NCI-H1694 treated with DMSO at 0.1 percent for 48 hours (cell line): ENCODE results near the gene SYCP2L.
A peak's percentile ranks its signal among the peaks of the same experiment; 100 is the strongest.
"Not testable (repeated sequence)": the region's sequence is repeated elsewhere in the genome, so short reads cannot be mapped to it uniquely, and the experiment has no call there.

Experiments
- DNase-seq: peaks from one replicate; lab custom pipeline; 2025; lab: John Stamatoyannopoulos, UW

SYCP2L gene

GRCh38 chr6:10886691-10887502, at the start of gene SYCP2L:
TSS of gene SYCP2L (plus strand) at chr6:10887052. CDS start at chr6:10887127, 75 bp downstream.
- no peak for DNase-seq

DNA sequence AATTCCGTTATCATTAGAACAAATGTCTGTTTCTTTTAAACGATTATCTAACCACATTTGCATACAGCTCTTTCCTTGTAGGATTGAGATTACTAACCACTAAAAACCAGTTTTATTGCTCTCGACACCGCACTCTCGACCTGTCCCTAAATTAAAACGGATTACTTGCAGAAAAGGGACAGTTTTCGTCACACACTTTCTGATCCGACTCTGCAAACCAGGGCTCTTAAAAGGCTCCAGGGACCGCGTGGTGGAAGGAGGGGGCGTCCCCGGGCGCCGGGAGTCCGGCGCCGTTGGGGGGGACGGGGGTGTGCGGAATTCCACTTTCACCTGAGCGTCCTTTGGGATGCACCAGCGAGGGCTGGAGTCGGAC, 49.2 kb upstream of the SYCP2L start:
- DNase-seq = no peak

- DNase-seq = peak; percentile 36
Observed at GRCh38 chr6:10837995-10838793, 48.7 kb upstream of the SYCP2L start, which contains the start of gene MAK. TSS of gene MAK (minus strand) at chr6:10838539. CDS start at chr6:10830648, 7,891 bp downstream.

DNA sequence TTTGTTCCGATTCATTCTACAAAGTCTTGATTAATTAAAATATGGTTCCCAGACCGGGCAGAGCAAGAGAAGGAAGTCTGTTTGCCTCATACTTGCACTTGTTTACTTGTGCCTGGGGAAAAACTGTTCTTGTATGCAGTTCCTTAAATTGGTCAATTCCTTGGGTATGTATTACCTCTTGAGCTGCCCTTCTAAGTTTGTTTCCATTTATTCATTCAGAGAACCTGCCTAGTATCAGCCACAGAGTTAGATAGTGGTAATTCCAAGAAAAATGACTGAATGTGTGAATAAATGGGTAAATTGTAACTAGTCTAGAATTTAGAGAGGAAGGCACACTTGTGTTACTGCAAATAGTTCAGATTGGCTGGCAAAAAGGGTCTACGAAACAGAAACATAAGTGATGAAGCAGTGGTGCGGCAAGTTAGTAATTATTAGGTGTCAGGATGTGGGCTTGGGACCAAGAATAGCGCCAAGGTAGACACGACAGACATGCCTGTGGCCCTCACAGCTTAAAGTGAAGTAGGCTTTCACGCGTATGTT, 48.0 kb upstream of the SYCP2L start:
- DNase-seq = no peak

- no peak for DNase-seq
Observed at GRCh38 chr6:10843554-10843953, 43.3 kb upstream of the SYCP2L start.

DNA sequence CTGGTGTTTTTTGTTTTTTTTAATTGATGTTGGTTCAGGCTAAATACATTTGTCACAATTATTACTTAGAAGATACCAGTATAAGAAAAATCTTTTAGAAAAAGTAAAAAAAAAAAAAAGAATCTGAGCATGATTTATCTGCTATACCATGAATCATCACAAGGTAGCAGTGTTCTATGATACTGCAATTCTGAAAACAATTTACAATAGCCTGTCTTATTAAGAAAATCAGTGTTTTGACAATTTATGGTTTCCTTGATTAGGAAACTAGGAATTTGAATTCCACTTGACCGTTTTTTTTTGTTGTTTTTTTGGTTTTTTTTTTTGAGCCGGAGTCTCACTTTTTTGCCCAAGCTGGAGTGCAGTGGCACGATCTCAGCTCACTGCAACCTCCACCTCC, 39.2 kb upstream of the SYCP2L start:
- DNase-seq = no peak

DNA sequence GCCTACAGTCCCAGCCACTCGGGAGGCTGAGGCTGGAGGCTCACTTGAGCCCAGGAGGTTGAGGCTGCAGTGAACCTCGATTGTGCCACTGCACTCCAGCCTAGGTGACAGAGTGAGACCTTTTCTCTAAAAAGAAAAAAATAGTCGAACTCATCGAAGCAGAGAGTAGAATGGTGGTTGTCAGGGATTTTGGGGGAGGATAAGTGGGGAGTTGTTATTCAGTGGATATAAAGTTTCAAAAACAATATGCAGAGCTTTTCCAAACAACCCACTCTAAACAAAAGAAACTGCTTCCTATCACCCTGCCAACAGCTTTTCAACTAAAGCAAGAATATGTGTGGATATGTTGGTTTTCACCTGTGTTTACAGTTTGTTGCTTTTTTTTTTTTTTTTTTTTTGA, 37.0 kb upstream of the SYCP2L start:
- no peak for DNase-seq

- DNase-seq = no peak
Observed at GRCh38 chr6:10850728-10851127, 36.1 kb upstream of the SYCP2L start.

DNA sequence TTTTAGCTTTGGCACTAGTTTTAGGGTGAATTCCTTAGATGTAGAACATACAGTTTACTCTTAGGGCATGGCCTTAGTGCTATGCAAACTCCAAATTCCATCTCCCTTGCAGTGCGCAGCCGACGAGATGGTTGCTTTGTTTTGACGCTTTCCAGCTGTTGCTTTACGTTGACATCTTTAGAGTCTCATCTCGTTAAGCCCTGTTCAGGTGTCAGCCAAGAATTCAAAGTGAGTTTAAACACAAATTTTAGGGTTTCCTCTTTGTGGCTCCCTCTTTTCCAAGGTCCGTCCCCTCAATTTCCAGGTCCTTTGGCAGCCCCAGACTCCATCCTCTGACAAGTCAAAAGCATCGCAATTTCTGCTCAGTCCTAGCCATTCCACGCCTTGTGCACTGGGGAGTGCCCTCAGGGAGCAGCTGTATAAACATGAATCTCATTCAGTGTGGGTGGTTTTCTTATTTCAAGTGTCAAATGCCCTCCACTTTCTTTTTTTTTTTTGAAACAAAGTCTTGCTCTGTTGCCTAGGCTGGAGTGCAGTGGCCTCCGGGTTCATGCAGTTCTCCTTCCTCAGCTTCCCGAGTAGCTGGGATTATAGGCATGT, 34.4 kb upstream of the SYCP2L start:
- DNase-seq = no peak

GRCh38 chr6:10853849-10854300, 33.0 kb upstream of the SYCP2L start:
- not testable (repeated sequence) for DNase-seq

- DNase-seq = no peak
Observed at GRCh38 chr6:10854922-10855632, 31.8 kb upstream of the SYCP2L start.

GRCh38 chr6:10857259-10857658, 29.6 kb upstream of the SYCP2L start:
- DNase-seq = no peak

GRCh38 chr6:10861086-10861485, 25.8 kb upstream of the SYCP2L start:
- no peak for DNase-seq

GRCh38 chr6:10862361-10862760, 24.5 kb upstream of the SYCP2L start:
- no peak for DNase-seq

GRCh38 chr6:10863031-10863430, 23.8 kb upstream of the SYCP2L start:
- not testable (repeated sequence) for DNase-seq

DNA sequence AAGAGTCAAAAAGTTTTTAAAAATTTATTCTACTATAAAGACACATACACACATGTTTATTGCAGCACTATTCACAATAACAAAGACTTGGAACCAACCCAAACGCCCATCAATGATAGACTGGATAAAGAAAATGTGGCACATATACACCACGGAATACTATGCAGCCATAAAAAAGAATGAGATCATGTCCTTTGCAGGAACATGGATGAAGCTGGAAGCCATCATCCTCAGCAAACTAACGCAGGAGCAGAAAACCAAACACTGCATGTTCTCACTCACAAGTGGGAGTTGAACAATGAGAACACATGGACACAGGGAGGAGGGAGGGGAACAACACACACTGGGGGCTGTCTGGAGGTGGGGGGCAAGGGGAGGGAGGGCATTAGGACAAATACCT, 20.1 kb upstream of the SYCP2L start:
- not testable (repeated sequence) for DNase-seq

- DNase-seq = no peak
Observed at GRCh38 chr6:10867952-10868351, 18.9 kb upstream of the SYCP2L start.

DNA sequence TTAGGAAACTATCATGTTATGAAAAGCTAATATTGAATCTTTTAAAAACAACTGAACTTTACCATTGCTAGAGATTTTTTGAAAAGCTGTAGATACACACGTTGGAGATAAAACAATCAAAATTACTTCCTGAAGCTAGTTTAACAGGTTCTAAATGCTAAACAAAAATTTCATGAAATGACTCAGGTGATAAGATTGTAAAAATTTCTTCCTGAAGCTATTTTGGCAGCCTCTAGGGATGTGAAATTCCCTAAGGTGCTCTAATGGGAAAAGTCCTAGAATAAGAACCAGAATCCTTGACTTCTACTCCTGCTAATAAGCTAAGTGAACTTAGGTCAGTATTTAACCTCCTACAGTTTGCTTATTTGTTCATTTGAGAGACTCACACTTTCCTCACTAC, 13.5 kb upstream of the SYCP2L start:
- no peak for DNase-seq

- no peak for DNase-seq
Observed at GRCh38 chr6:10874207-10874606, 12.6 kb upstream of the SYCP2L start.

DNA sequence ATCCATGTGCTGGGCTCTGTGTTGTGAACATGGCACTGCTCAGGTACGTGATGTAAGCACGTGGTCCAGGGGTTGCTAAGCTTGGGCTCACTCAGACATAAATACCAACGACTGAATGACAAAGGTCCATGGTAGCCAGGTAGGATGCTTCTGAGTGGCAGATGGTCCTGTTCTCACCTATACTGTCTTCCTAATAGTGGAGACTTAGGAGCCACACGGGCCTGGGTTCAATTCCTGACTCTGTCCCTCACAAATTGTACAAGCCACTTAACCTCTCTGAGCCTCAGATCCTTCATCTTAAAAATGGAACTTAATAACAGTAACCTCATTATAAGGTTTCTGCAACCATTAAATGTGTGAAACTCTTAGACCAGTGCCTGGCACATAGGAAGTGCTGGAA, 11.8 kb upstream of the SYCP2L start:
- DNase-seq = no peak

GRCh38 chr6:10877012-10877411, 9.8 kb upstream of the SYCP2L start:
- no peak for DNase-seq

DNA sequence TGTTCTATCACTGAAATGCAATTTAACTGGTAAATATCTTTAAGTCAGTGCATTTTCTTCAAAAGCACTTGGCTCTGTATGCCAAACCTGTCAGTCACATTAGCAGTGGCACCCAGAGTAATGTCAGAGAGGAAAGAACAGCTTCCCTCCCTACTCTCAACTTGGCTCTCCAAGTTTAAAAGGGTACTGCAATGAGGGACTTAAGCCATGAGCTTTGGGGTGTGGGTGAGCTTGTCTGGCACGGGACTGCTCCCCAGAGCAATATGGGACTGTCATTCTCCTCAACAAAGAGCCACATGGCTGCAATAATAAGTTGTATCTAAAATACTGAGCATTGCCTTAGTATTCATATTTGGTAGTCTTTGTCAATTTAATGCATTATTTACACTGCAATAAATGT, 9.0 kb upstream of the SYCP2L start:
- DNase-seq = no peak
